H7 (cell line): ENCODE data around the gene TRIM41. TPM values are rescaled to one million over a fixed set of nuclear protein-coding genes. Genes with fewer than 3 reads are reported as not detected.
A peak's percentile ranks its signal among the peaks of the same experiment; 100 is the strongest.
"Not testable (repeated sequence)": the region's sequence is repeated elsewhere in the genome, so short reads cannot be mapped to it uniquely, and the experiment has no call there.

Experiments
- DNase-seq: peaks from one replicate; pipeline ENCODE4 v3.0.0; 2012
- H3K27me3 ChIP-seq: 2 replicates; pipeline ENCODE4 v1.6.0; 2011; ENCODE audit warnings: mild to moderate bottlenecking, low read length; ENCODE audit not compliant: control insufficient read depth, insufficient read depth
- H3K36me3 ChIP-seq: replicated peaks from 2 replicates; pipeline ENCODE4 v1.5.1; 2011; ENCODE audit warnings: low read length; ENCODE audit not compliant: control insufficient read depth, insufficient read depth
- H3K4me3 ChIP-seq: 2 replicates; pipeline ENCODE4 v1.5.1; 2011; ENCODE audit warnings: low read depth, mild to moderate bottlenecking, control low read depth, low read length, moderate library complexity; ENCODE audit not compliant: insufficient read depth
- total RNA-seq: library from RNA; depleted of rRNA; stranded (reverse); fragments of >200 nt; shearing (Covaris generic); gene quantifications from 2 replicates; pipeline ENCODE4 v1.2.3, GENCODE V29; 2014; rRNA removed

TRIM41 gene
- total RNA-seq = 13.6 and 19.8 TPM in 2 replicates

GRCh38 chr5:181223058-181223728 is at the start of gene TRIM41:
Gene TRIM41, plus strand, starts transcription at chr5:181223281. Its CDS starts 719 bp downstream, at chr5:181224000.
- H3K27me3 ChIP-seq = no peaks in the 10 kb centered on the region

GRCh38 chr5:181173420-181174342 is 49.4 kb upstream of the TRIM41 start:
- Histone ChIP-seq H3K27me3 (peaks cover 36% of the 10 kb centered on the region), H3K36me3 (no peaks in the 10 kb centered on the region), H3K4me3 (peak overlapping the region; percentile 63)
- peak; percentile 81 for DNase-seq

More at GRCh38 chr5:181223058-181223728, at the start of gene TRIM41:
- Histone ChIP-seq H3K4me3 (peak within 1 kb of the TSS; percentile 90), H3K36me3 (peaks cover 3% of the 10 kb centered on the region)
- DNase-seq = peak; percentile 94

GRCh38 chr5:181176254-181176952 is 46.7 kb upstream of the TRIM41 start:
- Histone ChIP-seq H3K4me3 (no peak overlapping the region), H3K36me3 (no peaks in the 10 kb centered on the region), H3K27me3 (peaks cover 17% of the 10 kb centered on the region)
- DNase-seq = no peak

- DNase-seq, H3K36me3 ChIP-seq, H3K27me3 ChIP-seq, H3K4me3 ChIP-seq: not testable (repeated sequence)
Observed at GRCh38 chr5:181177559-181177958, 45.5 kb upstream of the TRIM41 start.

GRCh38 chr5:181181650-181182565 is 41.2 kb upstream of the TRIM41 start:
- no peaks in the 10 kb centered on the region; the same call in 1 of the 2 replicates for H3K27me3 ChIP-seq
- peak; percentile 87 for DNase-seq
- no peaks in the 10 kb centered on the region for H3K36me3 ChIP-seq
- no peak overlapping the region for H3K4me3 ChIP-seq

- no peaks in the 10 kb centered on the region for H3K36me3 ChIP-seq
- H3K27me3 ChIP-seq = no peaks in the 10 kb centered on the region; the same call in 1 of the 2 replicates
- H3K4me3 ChIP-seq = no peak overlapping the region
- no peak for DNase-seq
Observed at GRCh38 chr5:181182651-181183050, 40.4 kb upstream of the TRIM41 start.

GRCh38 chr5:181184845-181185216 is 38.2 kb upstream of the TRIM41 start:
- no peaks in the 10 kb centered on the region for H3K36me3 ChIP-seq
- DNase-seq = no peak
- H3K4me3 ChIP-seq = no peak overlapping the region
- H3K27me3 ChIP-seq = peaks cover 10% of the 10 kb centered on the region

GRCh38 chr5:181185560-181185959 is 37.5 kb upstream of the TRIM41 start:
- no peak for DNase-seq
- Histone ChIP-seq H3K4me3 (no peak overlapping the region), H3K27me3 (peaks cover 17% of the 10 kb centered on the region), H3K36me3 (no peaks in the 10 kb centered on the region)

- no peak for DNase-seq
- no peaks in the 10 kb centered on the region for H3K36me3 ChIP-seq
- H3K27me3 ChIP-seq = peaks cover 22% of the 10 kb centered on the region
- no peak overlapping the region for H3K4me3 ChIP-seq
Observed at GRCh38 chr5:181186022-181186421, 37.1 kb upstream of the TRIM41 start.

- Histone ChIP-seq H3K36me3 (no peaks in the 10 kb centered on the region), H3K27me3 (peaks cover 26% of the 10 kb centered on the region), H3K4me3 (peak overlapping the region; percentile 83)
- DNase-seq = no peak
Observed at GRCh38 chr5:181186986-181187499, 36.0 kb upstream of the TRIM41 start.

GRCh38 chr5:181187500-181188213 is 35.4 kb upstream of the TRIM41 start:
- peak overlapping the region; percentile 83 for H3K4me3 ChIP-seq
- no peaks in the 10 kb centered on the region for H3K36me3 ChIP-seq
- DNase-seq = peak; percentile 84
- peaks cover 26% of the 10 kb centered on the region for H3K27me3 ChIP-seq

GRCh38 chr5:181188700-181189362 is 34.2 kb upstream of the TRIM41 start:
- Histone ChIP-seq H3K36me3 (no peaks in the 10 kb centered on the region), H3K27me3 (peaks cover 26% of the 10 kb centered on the region), H3K4me3 (peak overlapping the region; percentile 83)
- peak; percentile 67 for DNase-seq
